CD8-positive, alpha-beta memory T cell (primary cell): Measurements from ENCODE around the gene EPS8L2. TPM values are rescaled to one million over a fixed set of nuclear protein-coding genes. Genes with fewer than 3 reads are reported as not detected.
A peak's percentile ranks its signal among the peaks of the same experiment; 100 is the strongest.

Experiments
- CTCF ChIA-PET: fragments of 350-600 bp; sonication (Branson Sonifier 250); formaldehyde crosslinking; loops from one replicate; lab custom pipeline; 2021; ENCODE audit warnings: antibody characterized with exemption; lab: Charles Lee
- POLR2A ChIA-PET: fragments of 350-600 bp; sonication (Branson Sonifier 250); formaldehyde crosslinking; loops from one replicate; lab custom pipeline; 2021; ENCODE audit warnings: antibody characterized with exemption; lab: Charles Lee
- DNase-seq, 5 donors: peaks; one replicate each; pipeline versions ENCODE4 v3.0.0 to v3.0.0-alpha.2; 2020 to 2022; ENCODE audit warnings: mixed read lengths in 1 of 5
- H3K27ac ChIP-seq: one replicate; pipeline ENCODE4 v1.7.0; 2013; ENCODE audit warnings: low read depth, mild to moderate bottlenecking, low read length, moderate library complexity
- H3K27me3 ChIP-seq: 2 replicates; pipeline ENCODE4 v1.7.0; 2013; ENCODE audit warnings: low read length, mild to moderate bottlenecking; ENCODE audit not compliant: insufficient read depth, poor library complexity, severe bottlenecking
- H3K36me3 ChIP-seq: 2 replicates; pipeline ENCODE4 v1.7.0; 2013; ENCODE audit warnings: mild to moderate bottlenecking, low read length, moderate library complexity; ENCODE audit not compliant: insufficient read depth
- H3K4me1 ChIP-seq: 2 replicates; pipeline ENCODE4 v1.7.0; 2013; ENCODE audit warnings: mild to moderate bottlenecking, low read length, moderate library complexity; ENCODE audit not compliant: insufficient read depth
- H3K4me3 ChIP-seq: 2 replicates; pipeline ENCODE4 v1.7.0; 2013; ENCODE audit warnings: mild to moderate bottlenecking, low read length
- H3K9me3 ChIP-seq: 2 replicates; pipeline ENCODE4 v1.7.0; 2013; ENCODE audit warnings: mild to moderate bottlenecking, low read length
- H3K27ac Mint-ChIP-seq, 8 donors: one replicate each; pipeline ENCODE4 v1.8.0; 2020 to 2021; ENCODE audit warnings: mixed read lengths in 8 of 8, mild to moderate bottlenecking in 6 of 8, inconsistent platforms in 3 of 8, moderate library complexity in 3 of 8
- H3K27me3 Mint-ChIP-seq, 2 donors: one replicate each; pipeline ENCODE4 v1.8.0; 2020 to 2021; ENCODE audit warnings: mixed read lengths in 2 of 2, mild to moderate bottlenecking in 1 of 2, moderate library complexity in 1 of 2
- H3K36me3 Mint-ChIP-seq, 3 donors: one replicate each; pipeline ENCODE4 v1.8.0; 2020 to 2021; ENCODE audit warnings: mixed read lengths in 3 of 3, inconsistent platforms in 1 of 3, mild to moderate bottlenecking in 1 of 3
- H3K4me1 Mint-ChIP-seq, 3 donors: one replicate each; pipeline ENCODE4 v1.8.0; 2020 to 2021; ENCODE audit warnings: mixed read lengths in 3 of 3, inconsistent platforms in 1 of 3, mild to moderate bottlenecking in 1 of 3
- H3K4me3 Mint-ChIP-seq, 7 donors: one replicate each; pipeline ENCODE4 v1.8.0; 2020 to 2021; ENCODE audit warnings: mixed read lengths in 7 of 7, mild to moderate bottlenecking in 6 of 7, moderate library complexity in 4 of 7, inconsistent platforms in 2 of 7
- H3K9me3 Mint-ChIP-seq, 5 donors: one replicate each; pipeline ENCODE4 v1.8.0; 2020 to 2022; ENCODE audit warnings: mixed read lengths in 5 of 5, mild to moderate bottlenecking in 3 of 5, moderate library complexity in 2 of 5, inconsistent platforms in 1 of 5
- polyA plus RNA-seq: library from polyadenylated mRNA; unstranded; fragments of 300-500 nt; fragmentation: Illumina TruSeq; gene quantifications from one replicate; pipeline ENCODE4 v1.2.3, GENCODE V29; 2021
- total RNA-seq, 2 experiments: library from RNA; stranded (reverse); gene quantifications; one replicate each; pipeline ENCODE4 v1.2.3, GENCODE V29; 2021

Gene EPS8L2
- total and polyA plus RNA-seq, 3 experiments from 2014 or later: 7.0 to 22.9 (median 7.8) TPM

- ChIA-PET POLR2A (interaction anchor here (0.6 to 2.3 kb wide), 13 partner anchors 9 to 289 kb away, joined by 3 to 10 read pairs (median 3); partner anchors contain the start of genes CD151, EPS8L2 and PHRF1), CTCF (interaction anchor here (0.7 to 8.2 kb wide), 7 partner anchors 11 to 141 kb away, joined by 3 to 69 read pairs (median 4); partner anchors contain the start of gene TALDO1)
- no peaks in the 10 kb centered on the region for H3K27me3 Mint-ChIP-seq
- Histone ChIP-seq H3K27me3 (no peaks in the 10 kb centered on the region), H3K27ac (peak overlapping the region; percentile 92), H3K4me1 (peaks cover 47% of the 10 kb centered on the region), H3K4me3 (peak overlapping the region; percentile 81), H3K36me3 (no peaks in the 10 kb centered on the region), H3K9me3 (no peaks in the 10 kb centered on the region)
- peaks cover 31 to 52% (median 39%) of the 10 kb centered on the region in 3 donors for H3K4me1 Mint-ChIP-seq
- peaks cover 0 to 31% (median 0%) of the 10 kb centered on the region in 3 donors for H3K36me3 Mint-ChIP-seq
- no peaks in the 10 kb centered on the region for H3K9me3 Mint-ChIP-seq
- H3K27ac Mint-ChIP-seq: peak overlapping the region; percentile 89 to 98 (median 93)
- no peak for DNase-seq
- peak overlapping the region; percentile 85 to 94 (median 88) for H3K4me3 Mint-ChIP-seq
Observed at GRCh38 chr11:695288-695537, 10.8 kb upstream of the EPS8L2 start.

GRCh38 chr11:695538-696248, 10.3 kb upstream of the EPS8L2 start, which contains the start of gene TMEM80:
TSS of gene TMEM80 (plus strand) at chr11:695816. CDS start at chr11:695828, 12 bp downstream.
- Histone ChIP-seq H3K27me3 (no peaks in the 10 kb centered on the region), H3K27ac (peak within 1 kb of the TSS; percentile 92), H3K4me1 (peaks cover 43% of the 10 kb centered on the region), H3K36me3 (no peaks in the 10 kb centered on the region), H3K9me3 (no peaks in the 10 kb centered on the region), H3K4me3 (peak within 1 kb of the TSS; percentile 81)
- H3K4me1 Mint-ChIP-seq: peaks cover 29 to 50% (median 39%) of the 10 kb centered on the region in 3 donors
- H3K4me3 Mint-ChIP-seq: peak within 1 kb of the TSS; percentile 85 to 94 (median 88)
- H3K27me3 Mint-ChIP-seq: no peaks in the 10 kb centered on the region
- peak; percentile 96 to 99 (median 98) for DNase-seq
- no peaks in the 10 kb centered on the region for H3K9me3 Mint-ChIP-seq
- peak within 1 kb of the TSS; percentile 90 to 98 (median 94) for H3K27ac Mint-ChIP-seq
- peaks cover 0 to 33% (median 2%) of the 10 kb centered on the region in 3 donors for H3K36me3 Mint-ChIP-seq
- CTCF ChIA-PET: interaction anchor here (0.7 to 8.2 kb wide), 8 partner anchors 12 to 141 kb away, joined by 3 to 69 read pairs (median 4); partner anchors contain the start of gene TALDO1
- POLR2A ChIA-PET: interaction anchor here (0.6 to 2.3 kb wide), 14 partner anchors 9 to 289 kb away, joined by 3 to 10 read pairs (median 3); partner anchors contain the start of genes CD151, EPS8L2, HRAS and PHRF1

- H3K36me3 Mint-ChIP-seq: peaks cover 0 to 35% (median 2%) of the 10 kb centered on the region in 3 donors
- Histone ChIP-seq H3K9me3 (no peaks in the 10 kb centered on the region), H3K27ac (no peak overlapping the region), H3K36me3 (no peaks in the 10 kb centered on the region), H3K27me3 (no peaks in the 10 kb centered on the region), H3K4me1 (peaks cover 30% of the 10 kb centered on the region), H3K4me3 (no peak overlapping the region)
- H3K9me3 Mint-ChIP-seq: no peaks in the 10 kb centered on the region
- H3K4me3 Mint-ChIP-seq: peak overlapping the region; percentile 12 to 94 (median 51)
- H3K27ac Mint-ChIP-seq: peak overlapping the region in 7 of 8 donors; percentile 26 to 96 (median 64)
- no peaks in the 10 kb centered on the region for H3K27me3 Mint-ChIP-seq
- POLR2A ChIA-PET: interaction anchor here (1.6 to 2.3 kb wide), 2 partner anchors 25 to 29 kb away, joined by 7 to 9 read pairs; no protein-coding TSS in a partner anchor
- CTCF ChIA-PET: interaction anchor here (0.7 to 8.2 kb wide), 2 partner anchors 28 to 161 kb away, joined by 3 to 69 read pairs; partner anchors contain the start of gene HRAS
- H3K4me1 Mint-ChIP-seq: peaks cover 24 to 39% (median 33%) of the 10 kb centered on the region in 3 donors
- DNase-seq: no peak
Observed at GRCh38 chr11:696955-697491, 9.0 kb upstream of the EPS8L2 start.

GRCh38 chr11:697811-698311, 8.2 kb upstream of the EPS8L2 start:
- Histone ChIP-seq H3K36me3 (no peaks in the 10 kb centered on the region), H3K4me3 (no peak overlapping the region), H3K4me1 (peaks cover 22% of the 10 kb centered on the region), H3K27me3 (no peaks in the 10 kb centered on the region), H3K27ac (no peak overlapping the region), H3K9me3 (no peaks in the 10 kb centered on the region)
- Mint-ChIP-seq H3K9me3 (no peaks in the 10 kb centered on the region), H3K27me3 (no peaks in the 10 kb centered on the region), H3K4me3 (peak overlapping the region in 5 of 7 donors; percentile 17 to 79 (median 58)), H3K27ac (peak overlapping the region in 7 of 8 donors; percentile 40 to 96 (median 68)), H3K36me3 (peaks cover 0 to 33% (median 2%) of the 10 kb centered on the region in 3 donors), H3K4me1 (peaks cover 21 to 32% (median 28%) of the 10 kb centered on the region in 3 donors)
- ChIA-PET CTCF (interaction anchor here (8.2 kb wide), 1 partner anchor 27 kb away, joined by 69 read pairs; no protein-coding TSS in a partner anchor), POLR2A (interaction anchor here (1.6 kb wide), 1 partner anchor 28 kb away, joined by 7 read pairs; no protein-coding TSS in a partner anchor)
- no peak for DNase-seq

DNA sequence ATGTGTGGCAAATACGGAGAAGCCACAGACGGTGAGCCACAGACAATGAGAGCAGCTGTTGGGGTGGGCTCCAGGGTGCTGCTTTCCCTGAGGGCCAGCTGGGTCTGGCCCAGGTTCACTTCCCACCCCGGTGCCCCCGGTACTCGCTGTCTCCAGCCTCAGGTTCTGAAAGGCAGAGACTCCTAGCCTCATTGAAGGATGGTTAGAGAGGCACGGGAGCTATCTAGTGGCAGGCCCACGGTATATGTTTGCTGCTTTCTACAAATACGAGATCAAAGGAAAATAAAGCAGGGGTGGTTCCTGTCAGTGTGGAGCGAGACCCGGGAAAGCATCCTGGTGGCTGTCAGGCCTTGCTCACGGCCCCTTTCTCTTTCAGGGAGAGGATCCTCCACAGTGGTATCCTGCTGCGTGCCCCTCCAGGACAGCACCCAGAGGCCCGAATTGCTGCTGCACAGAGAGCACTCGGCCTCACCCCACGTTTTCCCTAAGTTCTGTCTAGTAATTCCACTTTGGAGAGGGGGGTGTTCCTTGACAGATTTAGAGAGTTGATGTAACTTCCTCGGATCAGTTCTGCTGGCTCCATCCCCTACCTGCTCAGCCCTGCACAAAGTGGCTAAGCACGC, 7.4 kb upstream of the EPS8L2 start:
- H3K4me1 Mint-ChIP-seq: peaks cover 14 to 25% (median 20%) of the 10 kb centered on the region in 3 donors
- peaks cover 15% of the 10 kb centered on the region for H3K4me1 ChIP-seq
- CTCF ChIA-PET: interaction anchor here (8.2 kb wide), 1 partner anchor 26 kb away, joined by 69 read pairs; no protein-coding TSS in a partner anchor
- H3K27me3 ChIP-seq: no peaks in the 10 kb centered on the region
- H3K27me3 Mint-ChIP-seq: no peaks in the 10 kb centered on the region
- no peaks in the 10 kb centered on the region for H3K9me3 ChIP-seq
- POLR2A ChIA-PET: no interaction called here
- DNase-seq: peak in 1 of 5 donors; percentile 49
- H3K4me3 ChIP-seq: no peak overlapping the region
- H3K36me3 Mint-ChIP-seq: peaks cover 0 to 30% (median 2%) of the 10 kb centered on the region in 3 donors
- H3K27ac ChIP-seq: no peak overlapping the region
- H3K4me3 Mint-ChIP-seq: peak overlapping the region in 2 of 7 donors; percentile 61 to 79
- H3K36me3 ChIP-seq: no peaks in the 10 kb centered on the region
- peak overlapping the region in 3 of 8 donors; percentile 6 to 96 (median 84) for H3K27ac Mint-ChIP-seq
- H3K9me3 Mint-ChIP-seq: no peaks in the 10 kb centered on the region

DNA sequence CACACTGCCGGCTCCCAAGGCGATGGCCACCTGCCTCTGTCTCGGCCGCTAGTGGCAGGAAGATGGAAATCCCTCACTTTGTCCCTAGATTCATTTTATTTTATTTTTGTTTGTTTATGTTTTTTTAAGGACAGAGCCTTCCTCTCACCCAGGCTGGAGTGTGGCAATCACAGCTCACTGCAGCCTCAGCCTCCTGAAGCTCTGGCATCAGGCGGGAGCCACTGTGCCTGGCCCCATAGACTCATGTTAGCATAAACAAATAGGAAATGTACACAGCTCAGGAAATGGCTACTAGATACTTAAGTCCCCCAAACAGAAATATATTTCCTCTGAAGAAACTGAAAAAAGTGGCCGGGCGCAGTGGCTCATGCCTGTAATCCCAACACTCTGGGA, 6.9 kb upstream of the EPS8L2 start:
- peak overlapping the region in 1 of 7 donors; percentile 27 for H3K4me3 Mint-ChIP-seq

DNA sequence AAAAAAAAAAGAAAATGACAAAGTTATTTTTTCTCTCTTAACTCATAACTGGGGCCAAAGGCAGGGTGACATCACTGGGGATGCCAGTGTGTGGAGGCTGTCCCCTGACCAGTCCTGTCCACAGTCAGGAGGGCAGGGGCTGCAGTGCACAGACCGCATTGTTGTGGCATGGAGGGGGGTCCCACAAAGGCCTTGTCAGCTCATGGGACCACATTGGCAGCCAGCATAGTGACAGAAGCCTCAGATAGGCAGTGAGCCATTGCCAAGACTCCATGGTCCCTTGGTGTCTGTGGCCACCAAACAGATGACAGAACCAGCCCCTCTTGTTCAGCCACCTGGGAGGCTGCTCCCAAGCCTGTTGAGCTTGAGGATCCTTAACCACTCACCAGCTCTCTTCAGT, 6.3 kb upstream of the EPS8L2 start:
- DNase-seq: no peak
- peaks cover 7% of the 10 kb centered on the region for H3K4me1 ChIP-seq
- no peaks in the 10 kb centered on the region for H3K9me3 ChIP-seq
- ChIA-PET POLR2A (interaction anchor here (0.6 kb wide), 1 partner anchor 44 kb away, joined by 6 read pairs; no protein-coding TSS in a partner anchor), CTCF (interaction anchor here (8.2 kb wide), 1 partner anchor 25 kb away, joined by 69 read pairs; no protein-coding TSS in a partner anchor)
- no peaks in the 10 kb centered on the region for H3K36me3 ChIP-seq
- Mint-ChIP-seq H3K36me3 (peaks cover 0 to 33% (median 2%) of the 10 kb centered on the region in 3 donors), H3K9me3 (no peaks in the 10 kb centered on the region), H3K4me1 (peaks cover 15 to 24% (median 23%) of the 10 kb centered on the region in 3 donors), H3K27me3 (no peaks in the 10 kb centered on the region), H3K27ac (peak overlapping the region in 3 of 8 donors; percentile 60 to 78 (median 76)), H3K4me3 (no peak overlapping the region)
- H3K27ac ChIP-seq: no peak overlapping the region
- no peaks in the 10 kb centered on the region for H3K27me3 ChIP-seq
- H3K4me3 ChIP-seq: no peak overlapping the region

More for the DNA sequence above, 6.9 kb upstream of the EPS8L2 start:
- H3K9me3 ChIP-seq: no peaks in the 10 kb centered on the region
- H3K36me3 Mint-ChIP-seq: peaks cover 0 to 33% (median 2%) of the 10 kb centered on the region in 3 donors
- POLR2A ChIA-PET: no interaction called here
- no peaks in the 10 kb centered on the region for H3K36me3 ChIP-seq
- H3K27me3 Mint-ChIP-seq: no peaks in the 10 kb centered on the region
- H3K4me1 ChIP-seq: peaks cover 10% of the 10 kb centered on the region
- H3K27ac ChIP-seq: no peak overlapping the region
- peaks cover 15 to 24% (median 23%) of the 10 kb centered on the region in 3 donors for H3K4me1 Mint-ChIP-seq
- H3K4me3 ChIP-seq: no peak overlapping the region
- CTCF ChIA-PET: interaction anchor here (8.2 kb wide), 1 partner anchor 26 kb away, joined by 69 read pairs; no protein-coding TSS in a partner anchor
- no peaks in the 10 kb centered on the region for H3K27me3 ChIP-seq
- peak overlapping the region in 3 of 8 donors; percentile 40 to 78 (median 52) for H3K27ac Mint-ChIP-seq
- no peak for DNase-seq
- no peaks in the 10 kb centered on the region for H3K9me3 Mint-ChIP-seq
